GM23338 (cell line): Measurements from ENCODE around the gene ZYG11A. TPM values are rescaled to one million over a fixed set of nuclear protein-coding genes. Genes with fewer than 3 reads are reported as not detected.

ENCODE experiments used
- CREB1 ChIP-seq: fragments of 250-450 bp; sonication (Bioruptor Pico); IDR thresholded peaks from 2 replicates; pipeline ENCODE4 v1.5.0; 2020; ENCODE audit warnings: low read depth, mild to moderate bottlenecking, moderate library complexity
- EZH2 ChIP-seq: fragments of 200-600 bp; sonication (generic); IDR thresholded peaks from one replicate; pipeline ENCODE4 v1.8.0; 2017; ENCODE audit warnings: antibody characterized with exemption, mild to moderate bottlenecking, low read depth; ENCODE audit not compliant: unreplicated experiment
- EZH2phosphoT487 ChIP-seq: fragments of 200-600 bp; sonication (generic); IDR thresholded peaks from one replicate; pipeline ENCODE4 v1.8.1; 2018; ENCODE audit warnings: antibody characterized with exemption; ENCODE audit not compliant: unreplicated experiment
- REST ChIP-seq: IDR thresholded peaks from one replicate; pipeline ENCODE4 v1.6.1; 2018; ENCODE audit warnings: antibody characterized with exemption; ENCODE audit not compliant: unreplicated experiment
- ZNF114 ChIP-seq: fragments of 250-450 bp; sonication (Bioruptor Pico); IDR thresholded peaks from 2 replicates; pipeline ENCODE4 v1.5.0; 2020; ENCODE audit warnings: mild to moderate bottlenecking, moderate library complexity
- ZNF331 ChIP-seq: fragments of 250-450 bp; sonication (Bioruptor Pico); IDR thresholded peaks from 2 replicates; pipeline ENCODE4 v1.5.0; 2020; ENCODE audit warnings: low read depth, mild to moderate bottlenecking, moderate library complexity
- ZNF462 ChIP-seq: fragments of 250-450 bp; sonication (Bioruptor Pico); IDR thresholded peaks from 2 replicates; pipeline ENCODE4 v1.5.0; 2020; ENCODE audit warnings: mild to moderate bottlenecking, moderate library complexity
- polyA plus RNA-seq: library from polyadenylated mRNA; unstranded; fragments of >200 nt; fragmentation: Nextera tagmentation; extraction: Ambion mirVana; gene quantifications from 2 replicates; pipeline ENCODE4 v1.2.1, GENCODE V29; 2016
- total RNA-seq: library from RNA; depleted of rRNA; stranded (reverse); fragments of >200 nt; shearing (Covaris generic); gene quantifications from 2 replicates; pipeline ENCODE4 v1.2.3, GENCODE V29; 2014

The ZYG11A gene
- total and polyA plus RNA-seq, 2 experiments from 2014 or later, result 1.3 to 4.8 TPM

- TF ChIP-seq ZNF462 (CRISPR knock-in tag) (no peak), CREB1 (no peak), EZH2 (no peak), ZNF331 (CRISPR knock-in tag) (no peak), EZH2phosphoT487 (no peak), REST (no peak), ZNF114 (CRISPR knock-in tag) (no peak)
Observed at GRCh38 chr1:52852854-52853253, 10.3 kb downstream of the ZYG11A start (continued).
